IMR-90 (cell line): ENCODE results near the gene LHPP. TPM values are rescaled to one million over a fixed set of nuclear protein-coding genes. Genes with fewer than 3 reads are reported as not detected.

Source experiments
- ATAC-seq: fragments of 200-7000 bp; cut with Tn5 transposase; 2 replicates; pipeline ENCODE4 v1.9.1; 2020; ENCODE audit warnings: low read depth, mild to moderate bottlenecking, moderate library complexity
- BruUV-seq: library from RNA; stranded (reverse); fragments of 400-500 nt; replicated peaks from 2 replicates; lab custom pipeline; 2021; lab: Mats Ljungman, UMichigan
- CTCF ChIA-PET: fragments of 300-600 bp; formaldehyde crosslinking; extraction: SDS; loops from one replicate; lab custom pipeline; 2021; ENCODE audit warnings: antibody characterized with exemption; lab: Yijun Ruan, JAX
- POLR2A ChIA-PET: fragments of 300-600 bp; sonication (Branson Sonifier 250); formaldehyde crosslinking; loops from one replicate; lab custom pipeline; 2022; ENCODE audit warnings: antibody characterized with exemption; ENCODE audit not compliant: unreplicated experiment; lab: Charles Lee
- DNase-seq: peaks from one replicate; pipeline ENCODE4 v3.0.0; 2013
- H2AFZ ChIP-seq: replicated peaks from 2 replicates; pipeline ENCODE3; 2013; ENCODE audit warnings: low read length, mild to moderate bottlenecking; ENCODE audit not compliant: poor library complexity
- H2AK5ac ChIP-seq: 2 replicates; pipeline ENCODE4 v1.6.1; 2013; ENCODE audit warnings: low read depth, low read length, inconsistent platforms
- H2AK9ac ChIP-seq: replicated peaks from 2 replicates; pipeline ENCODE3; 2013; ENCODE audit warnings: mild to moderate bottlenecking, low read depth, low read length, moderate library complexity; ENCODE audit not compliant: poor library complexity
- H2BK120ac ChIP-seq: 2 replicates; pipeline ENCODE4 v1.6.1; 2013; ENCODE audit warnings: low read depth, low read length, inconsistent platforms
- H2BK15ac ChIP-seq: 3 replicates; pipeline ENCODE4 v1.6.1; 2013; ENCODE audit warnings: low read depth, low read length, inconsistent platforms
- H2BK20ac ChIP-seq: 2 replicates; pipeline ENCODE4 v1.6.1; 2013; ENCODE audit warnings: low read depth, mild to moderate bottlenecking, inconsistent platforms, low read length, moderate library complexity
- H2BK5ac ChIP-seq: 2 replicates; pipeline ENCODE4 v1.6.1; 2013; ENCODE audit warnings: mild to moderate bottlenecking, low read depth, low read length, inconsistent platforms; ENCODE audit not compliant: poor library complexity, severe bottlenecking
- H3K14ac ChIP-seq: replicated peaks from 2 replicates; pipeline ENCODE4 v1.6.1; 2013; ENCODE audit warnings: low read depth, low read length, inconsistent platforms
- H3K18ac ChIP-seq: 2 replicates; pipeline ENCODE4 v1.6.1; 2013; ENCODE audit warnings: low read depth, low read length, control low read depth
- H3K23ac ChIP-seq: 2 replicates; pipeline ENCODE4 v1.6.1; 2013; ENCODE audit warnings: low read depth, low read length, inconsistent platforms
- H3K27ac ChIP-seq: 2 replicates; pipeline ENCODE4 v1.5.1; 2013; ENCODE audit warnings: mild to moderate bottlenecking, control low read depth, low read length; ENCODE audit not compliant: insufficient read depth
- H3K27me3 ChIP-seq: 2 replicates; pipeline ENCODE4 v1.6.1; 2013; ENCODE audit warnings: low read length; ENCODE audit not compliant: control insufficient read depth, insufficient read depth
- H3K36me3 ChIP-seq: 2 replicates; pipeline ENCODE4 v1.6.1; 2013; ENCODE audit warnings: low read length, mixed read lengths; ENCODE audit not compliant: control insufficient read depth, insufficient read depth
- H3K4ac ChIP-seq: 2 replicates; pipeline ENCODE4 v1.6.1; 2013; ENCODE audit warnings: low read depth, low read length, inconsistent platforms
- H3K4me1 ChIP-seq: 2 replicates; pipeline ENCODE4 v1.6.1; 2013; ENCODE audit warnings: low read length, mixed read lengths; ENCODE audit not compliant: control insufficient read depth, insufficient read depth
- H3K4me2 ChIP-seq: 2 replicates; pipeline ENCODE4 v1.6.1; 2013; ENCODE audit warnings: low read depth, mild to moderate bottlenecking, control low read depth, low read length, moderate library complexity
- H3K4me3 ChIP-seq: 2 replicates; pipeline ENCODE4 v1.5.1; 2013; ENCODE audit warnings: low read depth, mild to moderate bottlenecking, control low read depth, low read length, moderate library complexity; ENCODE audit not compliant: insufficient read depth
- H3K56ac ChIP-seq: 2 replicates; pipeline ENCODE4 v1.6.1; 2013; ENCODE audit warnings: low read length, inconsistent platforms; ENCODE audit not compliant: insufficient read depth; ENCODE audit errors: extremely low read depth
- H3K79me1 ChIP-seq, 2 experiments: 2 replicates each; pipeline ENCODE4 v1.6.1; 2013; ENCODE audit warnings: low read length in 2 of 2, inconsistent platforms in 1 of 2, low read depth in 1 of 2
- H3K9ac ChIP-seq: 2 replicates; pipeline ENCODE4 v1.6.1; 2013; ENCODE audit warnings: low read depth, low read length, control low read depth
- H3K9me1 ChIP-seq: 2 replicates; pipeline ENCODE4 v1.6.1; 2013; ENCODE audit warnings: low read length, inconsistent platforms; ENCODE audit not compliant: insufficient read depth
- H3K9me3 ChIP-seq: 2 replicates; pipeline ENCODE4 v1.6.1; 2013; ENCODE audit warnings: low read length; ENCODE audit not compliant: control insufficient read depth, insufficient read depth
- H4K20me1 ChIP-seq: 2 replicates; pipeline ENCODE4 v1.6.1; 2013; ENCODE audit warnings: low read length, inconsistent platforms; ENCODE audit not compliant: insufficient read depth
- H4K5ac ChIP-seq: 2 replicates; pipeline ENCODE4 v1.6.1; 2013; ENCODE audit warnings: mild to moderate bottlenecking, low read depth, low read length, control low read depth
- H4K8ac ChIP-seq, 2 experiments: 2 replicates each; pipeline ENCODE4 v1.6.1; 2013; ENCODE audit warnings: low read depth in 2 of 2, low read length in 2 of 2, control low read depth in 1 of 2, inconsistent platforms in 1 of 2
- H4K91ac ChIP-seq: 2 replicates; pipeline ENCODE4 v1.6.1; 2013; ENCODE audit warnings: low read depth, low read length, inconsistent platforms; ENCODE audit not compliant: insufficient read depth
- BHLHE40 ChIP-seq: fragments of 150-350 bp; IDR thresholded peaks from 2 replicates; pipeline ENCODE4 v1.6.1; 2016; ENCODE audit warnings: mild to moderate bottlenecking, low read depth, low read length
- CEBPB ChIP-seq: IDR thresholded peaks from 2 replicates; pipeline ENCODE4 v1.6.1; 2012; ENCODE audit warnings: low read depth, low read length, improper control_type of control experiment
- CHD1 ChIP-seq: IDR thresholded peaks from 2 replicates; pipeline ENCODE4 v1.6.1; 2012; ENCODE audit warnings: low read depth, low read length, improper control_type of control experiment
- FOS ChIP-seq: fragments of 150-350 bp; IDR thresholded peaks from 2 replicates; pipeline ENCODE4 v1.6.1; 2016; ENCODE audit warnings: low read depth, low read length
- MAFK ChIP-seq: IDR thresholded peaks from 2 replicates; pipeline ENCODE4 v1.6.1; 2012; ENCODE audit warnings: low read depth, low read length, improper control_type of control experiment
- MAZ ChIP-seq: IDR thresholded peaks from 2 replicates; pipeline ENCODE4 v1.6.1; 2012; ENCODE audit warnings: low read depth, mild to moderate bottlenecking, low read length, improper control_type of control experiment, moderate library complexity, borderline replicate concordance
- MXI1 ChIP-seq: IDR thresholded peaks from 2 replicates; pipeline ENCODE4 v1.6.1; 2012; ENCODE audit warnings: low read depth, mild to moderate bottlenecking, low read length, moderate library complexity, borderline replicate concordance
- NFE2L2 ChIP-seq: fragments of 150-350 bp; IDR thresholded peaks from 2 replicates; pipeline ENCODE4 v1.6.1; 2016; ENCODE audit warnings: low read depth, mild to moderate bottlenecking, low read length
- RAD21 ChIP-seq: IDR thresholded peaks from 2 replicates; pipeline ENCODE4 v1.6.1; 2012; ENCODE audit warnings: low read length, improper control_type of control experiment
- RCOR1 ChIP-seq: IDR thresholded peaks from 2 replicates; pipeline ENCODE4 v1.6.1; 2012; ENCODE audit warnings: mild to moderate bottlenecking, low read length, improper control_type of control experiment; ENCODE audit not compliant: insufficient replicate concordance
- RFX5 ChIP-seq: IDR thresholded peaks from 2 replicates; pipeline ENCODE4 v1.8.0; 2012; ENCODE audit warnings: low read depth, mild to moderate bottlenecking, low read length, moderate library complexity
- SMC3 ChIP-seq: fragments of 150-350 bp; IDR thresholded peaks from 2 replicates; pipeline ENCODE4 v1.6.1; 2016; ENCODE audit warnings: low read depth, mild to moderate bottlenecking, antibody characterized with exemption, low read length, moderate library complexity
- WGBS, 2 experiments: methylation state at CpG; one replicate each; pipeline versions ENCODE4 v1.1.5 to v1.1.7; 2013; ENCODE audit warnings: missing lambda C conversion rate in 2 of 2; ENCODE audit not compliant: insufficient read length in 1 of 2; ENCODE audit errors: extremely low coverage in 2 of 2; 5-methylcytosine and 5-hydroxymethylcytosine counted together
- dilution Hi-C: fragments of 300-500 bp; cut with HindIII; formaldehyde crosslinking; loops from one replicate; pipeline ENCODE4 v1.14.3; 2018; ENCODE audit warnings: low sequenced_read_pairs; ENCODE audit not compliant: unreplicated experiment
- in situ Hi-C: fragments of 300-500 bp; cut with MboI; formaldehyde crosslinking; loops from 3 replicates; pipeline ENCODE4 v1.14.3; 2019; ENCODE audit warnings: low sequenced_read_pairs, inconsistent platforms, mixed read lengths
- intact Hi-C: fragments of 100-400 bp; cut with micrococcal nuclease; formaldehyde crosslinking; loops from 2 replicates; pipeline ENCODE4 v1.10.0; 2022
- polyA plus RNA-seq, 3 experiments: library from polyadenylated mRNA; depleted of rRNA; stranded (reverse); fragments of >200 nt; gene quantifications; 2 replicates each; pipeline ENCODE4 v1.2.3, GENCODE V29; 2012; ENCODE audit warnings: low replicate concordance in 1 of 3
- total RNA-seq: library from RNA; depleted of rRNA; stranded (reverse); fragments of >200 nt; gene quantifications from 2 replicates; pipeline ENCODE4 v1.2.3, GENCODE V29; 2012
- TF ChIP-seq, protein P1 (sequence below): conservative IDR thresholded peaks from 2 replicates; pipeline ENCODE4 v1.5.1; 2012; ENCODE audit warnings: mild to moderate bottlenecking, low read depth, low read length, improper control_type of control experiment
- TF ChIP-seq, protein P2 (sequence below): fragments of 150-350 bp; IDR thresholded peaks from 2 replicates; pipeline ENCODE4 v1.6.1; 2016; ENCODE audit warnings: low read depth, mild to moderate bottlenecking, low read length, moderate library complexity, borderline replicate concordance

LHPP gene
- total and polyA plus RNA-seq, 2 of the 4 experiments (the other 2 are of a cell fraction): 2.7 to 8.3 TPM

DNA sequence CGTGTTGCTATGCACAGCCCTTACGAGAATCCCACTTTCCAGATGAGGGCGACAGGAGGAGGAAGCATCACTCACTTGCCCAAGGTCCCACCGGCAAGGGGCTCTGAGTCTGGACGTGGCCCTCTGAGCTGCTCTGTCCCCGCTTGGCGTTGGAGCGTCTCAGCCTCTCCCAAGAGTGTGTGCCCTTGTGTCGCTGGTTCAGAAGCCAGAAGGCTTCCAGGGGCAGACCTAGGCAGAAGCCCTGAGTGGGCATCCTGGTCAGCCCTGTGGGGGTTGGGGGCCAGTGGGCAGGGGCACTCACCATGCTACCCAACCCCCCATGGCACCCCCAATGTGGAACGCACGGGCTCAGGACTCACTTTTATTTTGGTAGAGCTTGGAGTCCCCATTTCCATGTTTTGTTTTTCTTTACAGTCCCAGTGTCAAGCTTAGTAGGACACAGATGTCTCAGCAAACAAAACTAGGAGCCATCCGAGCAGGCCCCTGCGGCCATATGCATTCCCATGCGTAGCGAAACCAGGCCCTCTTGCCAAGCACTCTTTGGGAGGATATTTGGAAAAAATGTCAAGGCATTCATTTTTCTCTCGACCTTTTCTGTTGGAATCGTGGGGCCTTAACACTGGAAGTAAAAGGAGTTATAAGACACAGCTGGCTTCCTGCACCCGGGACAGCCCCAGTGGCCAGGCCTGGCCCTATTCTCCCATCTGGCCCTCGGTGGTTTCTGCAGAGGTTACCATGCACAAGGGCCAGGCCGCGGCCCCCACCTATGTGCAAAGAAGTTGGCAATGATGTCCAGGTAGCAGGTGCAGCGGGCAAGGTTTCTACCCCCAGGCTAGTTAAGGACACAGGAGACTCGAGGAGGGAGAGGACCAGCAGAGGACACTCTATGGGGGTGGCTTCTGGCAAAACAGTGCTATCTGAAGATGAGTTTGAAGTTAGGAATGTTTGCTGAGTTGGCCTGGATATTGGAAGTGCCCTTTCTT lies 97.0 kb downstream of the LHPP start:
- ChIA-PET POLR2A (no interaction called here), CTCF (no interaction called here)
- H3K18ac ChIP-seq: no peak overlapping the region
- H3K14ac ChIP-seq: no peak overlapping the region
- dilution Hi-C loops (no loop called here), in situ Hi-C loops (no loop called here), intact Hi-C loops (no loop called here)
- H4K20me1 ChIP-seq: no peaks in the 10 kb centered on the region
- no peak overlapping the region for H2AFZ ChIP-seq
- no peak overlapping the region for H2BK5ac ChIP-seq
- no peak overlapping the region for H3K27ac ChIP-seq
- no peak overlapping the region for H3K4ac ChIP-seq
- H3K27me3 ChIP-seq: no peaks in the 10 kb centered on the region; the same call in 1 of the 2 replicates
- H2AK9ac ChIP-seq: no peak overlapping the region
- DNase-seq (peak; percentile 12), ATAC-seq (peak; percentile 54; the same call in 1 of the 2 replicates)
- H3K9me3 ChIP-seq: no peaks in the 10 kb centered on the region
- H3K9ac ChIP-seq: no peak overlapping the region
- H2BK15ac ChIP-seq: no peak overlapping the region
- H2BK20ac ChIP-seq: no peak overlapping the region
- BruUV-seq: no TSS peak
- no peak overlapping the region for H2BK120ac ChIP-seq
- 64% methylated on average over 5 of the region's 23 CpGs; no CpG with 5 or more reads in 1 of the 2 experiments for WGBS, 2 experiments
- H3K4me2 ChIP-seq: no peak overlapping the region
- no peaks in the 10 kb centered on the region for H3K36me3 ChIP-seq
- no peak overlapping the region for H4K5ac ChIP-seq
- H2AK5ac ChIP-seq: no peak overlapping the region
- no peak overlapping the region for H4K8ac ChIP-seq
- H3K79me1 ChIP-seq: no peaks in the 10 kb centered on the region
- no peaks in the 10 kb centered on the region for H3K9me1 ChIP-seq
- H3K56ac ChIP-seq: no peak overlapping the region
- H4K91ac ChIP-seq: no peak overlapping the region
- no peak overlapping the region for H3K23ac ChIP-seq
- no peaks in the 10 kb centered on the region for H3K4me1 ChIP-seq
- no peak overlapping the region for H3K4me3 ChIP-seq
- TF ChIP-seq NFE2L2 (no peak), RFX5 (no peak), MAZ (no peak), CEBPB (no peak), BHLHE40 (no peak), SMC3 (no peak), RCOR1 (no peak), MAFK (no peak), CHD1 (no peak), FOS (no peak), MXI1 (no peak), RAD21 (no peak)
- TF ChIP-seq, protein P1, sequence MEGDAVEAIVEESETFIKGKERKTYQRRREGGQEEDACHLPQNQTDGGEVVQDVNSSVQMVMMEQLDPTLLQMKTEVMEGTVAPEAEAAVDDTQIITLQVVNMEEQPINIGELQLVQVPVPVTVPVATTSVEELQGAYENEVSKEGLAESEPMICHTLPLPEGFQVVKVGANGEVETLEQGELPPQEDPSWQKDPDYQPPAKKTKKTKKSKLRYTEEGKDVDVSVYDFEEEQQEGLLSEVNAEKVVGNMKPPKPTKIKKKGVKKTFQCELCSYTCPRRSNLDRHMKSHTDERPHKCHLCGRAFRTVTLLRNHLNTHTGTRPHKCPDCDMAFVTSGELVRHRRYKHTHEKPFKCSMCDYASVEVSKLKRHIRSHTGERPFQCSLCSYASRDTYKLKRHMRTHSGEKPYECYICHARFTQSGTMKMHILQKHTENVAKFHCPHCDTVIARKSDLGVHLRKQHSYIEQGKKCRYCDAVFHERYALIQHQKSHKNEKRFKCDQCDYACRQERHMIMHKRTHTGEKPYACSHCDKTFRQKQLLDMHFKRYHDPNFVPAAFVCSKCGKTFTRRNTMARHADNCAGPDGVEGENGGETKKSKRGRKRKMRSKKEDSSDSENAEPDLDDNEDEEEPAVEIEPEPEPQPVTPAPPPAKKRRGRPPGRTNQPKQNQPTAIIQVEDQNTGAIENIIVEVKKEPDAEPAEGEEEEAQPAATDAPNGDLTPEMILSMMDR: no peak
- TF ChIP-seq, protein P2, sequence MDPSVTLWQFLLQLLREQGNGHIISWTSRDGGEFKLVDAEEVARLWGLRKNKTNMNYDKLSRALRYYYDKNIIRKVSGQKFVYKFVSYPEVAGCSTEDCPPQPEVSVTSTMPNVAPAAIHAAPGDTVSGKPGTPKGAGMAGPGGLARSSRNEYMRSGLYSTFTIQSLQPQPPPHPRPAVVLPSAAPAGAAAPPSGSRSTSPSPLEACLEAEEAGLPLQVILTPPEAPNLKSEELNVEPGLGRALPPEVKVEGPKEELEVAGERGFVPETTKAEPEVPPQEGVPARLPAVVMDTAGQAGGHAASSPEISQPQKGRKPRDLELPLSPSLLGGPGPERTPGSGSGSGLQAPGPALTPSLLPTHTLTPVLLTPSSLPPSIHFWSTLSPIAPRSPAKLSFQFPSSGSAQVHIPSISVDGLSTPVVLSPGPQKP: no peak
